ACC112 (cell line): ENCODE results near the gene CYP19A1.

Experiments used
- H2AFZ ChIP-seq: fragments of 200-600 bp; sonication (generic); one replicate; pipeline ENCODE4 v1.6.0; 2017; ENCODE audit warnings: antibody characterized with exemption, low read length; ENCODE audit not compliant: unreplicated experiment
- H3K27ac ChIP-seq: fragments of 200-600 bp; sonication (generic); 2 replicates; pipeline ENCODE4 v1.5.1; 2014; ENCODE audit warnings: low read depth, mild to moderate bottlenecking, antibody characterized with exemption, low read length, moderate library complexity
- H3K27me3 ChIP-seq: fragments of 200-600 bp; sonication (generic); 2 replicates; pipeline ENCODE4 v1.6.1; 2014; ENCODE audit warnings: mild to moderate bottlenecking, antibody characterized with exemption, low read length, moderate library complexity, mixed read lengths; ENCODE audit not compliant: insufficient read depth
- H3K36me3 ChIP-seq: fragments of 200-600 bp; sonication (generic); 2 replicates; pipeline ENCODE4 v1.6.1; 2016; ENCODE audit warnings: mild to moderate bottlenecking, antibody characterized with exemption, low read length, moderate library complexity, mixed read lengths; ENCODE audit not compliant: insufficient read depth
- H3K4me1 ChIP-seq: fragments of 200-600 bp; sonication (generic); one replicate; pipeline ENCODE4 v1.6.1; 2016; ENCODE audit warnings: low read length, mixed read lengths; ENCODE audit not compliant: insufficient read depth, unreplicated experiment, control insufficient read depth
- H3K4me3 ChIP-seq: fragments of 200-600 bp; sonication (generic); 2 replicates; pipeline ENCODE4 v1.5.1; 2014; ENCODE audit warnings: mild to moderate bottlenecking, low read depth, low read length
- H3K79me2 ChIP-seq: fragments of 200-600 bp; sonication (generic); one replicate; pipeline ENCODE4 v1.6.0; 2016; ENCODE audit warnings: low read length; ENCODE audit not compliant: control insufficient read depth, unreplicated experiment, insufficient read depth

Gene CYP19A1

DNA sequence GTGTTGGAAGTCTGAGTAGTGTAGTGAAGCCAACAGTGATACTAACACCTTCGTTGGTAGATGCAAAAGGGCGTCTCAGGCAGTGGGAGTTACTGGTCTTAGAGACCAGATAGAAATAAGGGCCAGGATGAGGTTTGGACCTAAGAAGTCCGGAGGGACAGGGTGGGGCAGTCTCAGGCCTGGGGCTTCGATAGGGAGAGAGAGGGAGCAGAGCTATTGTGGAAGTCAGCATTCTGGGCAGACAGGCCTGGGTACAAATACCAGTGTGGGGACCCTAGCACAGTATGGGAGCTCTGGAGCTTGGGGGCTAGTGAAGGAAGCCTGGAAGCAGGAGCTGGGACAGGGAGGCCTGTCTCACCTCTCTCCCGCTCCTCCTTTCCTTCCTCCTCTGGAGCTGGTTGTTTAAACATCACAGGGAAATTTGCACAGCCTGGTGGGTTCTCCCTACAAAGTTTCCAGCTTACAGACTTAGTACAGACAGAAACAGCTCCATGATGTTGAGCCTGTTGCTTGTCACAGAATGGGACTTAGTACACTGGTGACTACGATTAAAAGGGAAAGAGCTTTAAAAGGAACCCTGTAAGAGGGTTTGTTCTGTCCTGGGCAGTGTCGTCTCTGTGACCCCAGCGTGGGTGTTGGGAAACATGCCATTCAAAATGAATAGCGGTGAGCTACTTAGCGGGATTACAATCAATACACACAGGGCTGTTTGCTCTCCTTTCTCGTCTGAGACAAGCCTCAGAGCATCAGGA, 167.3 kb downstream of the CYP19A1 start:
- no peaks in the 10 kb centered on the region for H3K79me2 ChIP-seq
- no peak overlapping the region for H2AFZ ChIP-seq
- no peaks in the 10 kb centered on the region for H3K36me3 ChIP-seq
- peaks cover 19% of the 10 kb centered on the region for H3K4me1 ChIP-seq
- no peak overlapping the region for H3K27ac ChIP-seq
- no peak overlapping the region for H3K4me3 ChIP-seq
- no peaks in the 10 kb centered on the region for H3K27me3 ChIP-seq

DNA sequence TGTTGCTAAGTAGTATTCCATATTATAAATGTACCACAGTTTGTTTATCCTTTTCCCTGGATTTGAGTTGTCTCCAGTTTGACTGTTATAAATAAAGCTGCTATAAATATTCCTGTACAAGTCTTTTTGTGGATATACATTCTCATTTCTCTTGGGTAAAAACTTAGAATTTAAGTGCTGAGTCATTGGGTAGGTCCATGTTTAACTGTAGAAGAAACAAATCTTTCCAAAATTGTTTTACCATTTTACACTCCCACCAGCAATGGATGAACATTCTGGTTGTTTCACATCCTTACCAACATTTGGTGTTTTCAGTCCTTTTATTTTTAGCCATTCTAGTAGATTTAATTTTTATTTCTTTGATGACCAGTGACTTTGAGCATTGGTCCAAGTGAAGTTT, 169.7 kb downstream of the CYP19A1 start:
- no peak overlapping the region for H3K27ac ChIP-seq
- no peak overlapping the region for H3K4me3 ChIP-seq
- no peaks in the 10 kb centered on the region for H3K36me3 ChIP-seq
- no peaks in the 10 kb centered on the region for H3K79me2 ChIP-seq
- peaks cover 21% of the 10 kb centered on the region for H3K4me1 ChIP-seq
- no peaks in the 10 kb centered on the region for H3K27me3 ChIP-seq
- peak overlapping the region; percentile 53 for H2AFZ ChIP-seq

DNA sequence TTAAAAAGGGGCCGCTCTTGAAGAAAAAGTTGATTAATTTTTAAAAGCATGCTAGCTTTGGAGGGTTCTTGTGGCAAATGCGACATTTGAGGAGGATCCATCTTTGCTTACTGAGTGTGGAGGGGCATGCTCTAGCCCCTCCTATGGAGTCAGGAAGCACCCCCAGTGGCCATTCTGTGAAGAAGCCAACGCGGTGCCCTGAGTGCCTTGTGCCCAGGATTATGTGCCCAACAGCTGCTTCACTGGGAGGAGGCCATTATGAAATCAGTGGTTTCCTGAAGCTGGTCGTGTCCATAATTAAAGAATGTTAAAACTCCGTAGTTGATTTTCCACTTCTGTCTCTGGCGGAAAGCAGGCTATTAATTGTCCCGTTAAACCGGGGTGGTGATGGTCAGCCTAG, 174.6 kb downstream of the CYP19A1 start:
- peak overlapping the region; percentile 76 for H2AFZ ChIP-seq
- H3K36me3 ChIP-seq = no peaks in the 10 kb centered on the region
- H3K79me2 ChIP-seq = no peaks in the 10 kb centered on the region
- H3K27me3 ChIP-seq = no peaks in the 10 kb centered on the region
- peaks cover 12% of the 10 kb centered on the region for H3K4me1 ChIP-seq
- H3K27ac ChIP-seq = no peak overlapping the region
- H3K4me3 ChIP-seq = no peak overlapping the region

DNA sequence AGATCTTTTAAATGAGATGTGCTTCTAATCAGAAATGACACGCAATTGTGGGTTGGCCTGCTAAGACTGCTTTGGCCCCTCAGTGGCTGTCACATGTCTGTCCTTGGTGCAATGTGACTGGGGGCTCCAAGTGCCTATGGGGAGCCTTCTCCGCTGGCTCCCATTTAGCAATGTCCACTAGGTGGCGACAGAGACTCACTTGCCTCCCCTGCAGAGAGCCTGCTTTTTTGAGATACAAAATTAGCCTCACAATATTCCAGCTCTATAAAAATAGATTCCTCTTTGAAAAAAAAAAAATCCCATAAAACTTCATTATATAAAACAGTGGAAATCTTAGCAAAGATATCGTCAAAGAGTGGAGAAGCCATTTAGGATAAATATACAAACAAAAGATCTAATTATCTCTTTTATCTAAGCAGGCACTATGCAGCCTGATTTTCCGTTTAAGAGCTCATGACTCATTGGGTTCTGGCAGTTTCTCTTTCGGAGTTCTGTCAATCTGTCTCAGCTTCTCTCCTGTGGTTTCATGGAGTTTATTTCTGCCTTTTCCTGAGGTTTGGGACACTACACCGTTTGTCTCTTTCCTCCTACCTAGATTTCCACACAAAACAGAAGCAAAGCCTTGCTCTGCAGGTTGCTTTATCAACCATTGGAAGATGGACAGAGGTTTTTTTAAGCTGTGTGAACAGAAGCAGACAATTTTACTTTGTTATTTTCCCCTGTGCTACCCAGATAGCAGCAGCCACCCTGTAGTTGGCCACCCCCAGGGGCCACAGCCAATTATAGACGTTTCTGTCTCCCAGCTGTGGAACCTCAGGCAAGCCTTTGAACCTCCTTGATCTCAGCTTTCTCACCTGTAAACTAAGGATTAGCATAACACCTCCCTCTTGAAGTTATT, 175.3 kb downstream of the CYP19A1 start:
- peak overlapping the region; percentile 76 for H2AFZ ChIP-seq
- H3K4me1 ChIP-seq = peaks cover 7% of the 10 kb centered on the region
- peak overlapping the region; percentile 59 for H3K4me3 ChIP-seq
- no peaks in the 10 kb centered on the region for H3K27me3 ChIP-seq
- peak overlapping the region; percentile 15 for H3K27ac ChIP-seq
- no peaks in the 10 kb centered on the region for H3K36me3 ChIP-seq
- H3K79me2 ChIP-seq = no peaks in the 10 kb centered on the region

DNA sequence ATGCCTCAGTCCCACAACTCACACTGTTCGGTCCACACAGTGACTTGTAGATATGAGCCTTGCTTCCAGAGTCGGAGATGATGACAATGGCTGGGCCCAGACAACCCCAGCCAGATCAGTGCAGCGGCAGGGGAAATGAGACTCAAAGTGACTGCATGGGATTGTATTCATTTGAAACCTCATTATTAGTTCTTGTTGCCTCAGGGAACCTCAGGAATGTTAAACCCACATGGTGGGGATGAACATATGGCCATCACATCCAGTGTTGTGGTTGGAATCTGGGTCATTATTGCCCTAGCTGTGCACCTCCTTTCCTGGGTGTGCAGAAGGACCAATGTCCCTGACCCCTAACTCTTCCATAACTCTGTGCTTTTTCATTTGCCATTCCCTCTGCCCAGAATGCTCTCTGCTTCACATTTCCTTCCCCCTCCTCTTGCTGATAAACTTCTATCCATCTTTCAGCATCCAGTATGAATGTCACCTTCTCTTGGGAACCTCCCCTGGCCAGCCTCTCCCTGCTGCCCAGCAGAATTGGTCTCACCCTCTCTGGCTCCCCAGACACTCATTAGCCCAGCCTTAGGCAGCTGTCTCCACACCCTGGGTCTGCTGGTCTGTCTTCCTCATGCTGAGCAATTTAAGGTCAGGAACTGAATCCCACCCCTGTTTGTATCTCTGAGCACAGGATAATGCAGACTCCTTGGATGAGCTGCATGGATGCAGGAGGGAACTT, 176.7 kb downstream of the CYP19A1 start:
- Histone ChIP-seq H3K36me3 (no peaks in the 10 kb centered on the region), H3K4me1 (peaks cover 7% of the 10 kb centered on the region), H3K27me3 (no peaks in the 10 kb centered on the region), H3K79me2 (no peaks in the 10 kb centered on the region), H3K27ac (no peak overlapping the region), H3K4me3 (no peak overlapping the region), H2AFZ (no peak overlapping the region)

DNA sequence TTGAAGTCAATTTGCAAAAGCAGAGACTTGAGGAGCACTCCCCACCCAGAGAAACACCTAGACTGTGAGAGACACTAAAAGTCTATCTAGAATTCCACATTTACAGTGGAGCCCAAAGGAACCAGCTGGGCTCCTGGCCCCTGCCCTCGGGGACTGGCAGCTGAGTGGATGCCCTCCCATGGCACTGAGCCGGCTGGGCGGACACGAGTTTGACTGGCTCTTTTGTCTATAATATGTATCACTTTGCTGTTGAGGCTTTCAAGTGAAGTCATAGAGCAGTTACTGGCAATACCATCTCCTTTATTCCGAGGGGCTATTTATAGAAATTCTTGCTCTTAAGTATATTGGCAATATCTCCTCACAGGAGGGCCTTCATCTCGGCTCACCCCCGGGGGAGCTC, 177.9 kb downstream of the CYP19A1 start:
- no peak overlapping the region for H3K4me3 ChIP-seq
- H3K27ac ChIP-seq = no peak overlapping the region
- H3K4me1 ChIP-seq = peaks cover 7% of the 10 kb centered on the region
- no peaks in the 10 kb centered on the region for H3K27me3 ChIP-seq
- H3K36me3 ChIP-seq = no peaks in the 10 kb centered on the region
- H2AFZ ChIP-seq = no peak overlapping the region
- no peaks in the 10 kb centered on the region for H3K79me2 ChIP-seq
